DND-41 (cell line): Measurements from ENCODE around the gene KIF3B.

Experiments
- CTCF ChIP-seq: IDR thresholded peaks from 2 replicates; pipeline ENCODE4 v1.5.1; 2012; ENCODE audit warnings: borderline replicate concordance, low read length, moderate library complexity, mild to moderate bottlenecking; ENCODE audit not compliant: poor library complexity, severe bottlenecking; ENCODE audit errors: extremely low read depth
- EZH2 ChIP-seq: IDR thresholded peaks from 3 replicates; pipeline ENCODE4 v1.6.1; 2012; ENCODE audit warnings: borderline replicate concordance, low read depth, mild to moderate bottlenecking, moderate library complexity, low read length, inconsistent platforms; ENCODE audit not compliant: severe bottlenecking

GRCh38 chr20:32292548-32292947 lies 15.1 kb downstream of the KIF3B start:
- TF ChIP-seq CTCF, result no peak
- TF ChIP-seq EZH2, result no peak
